BLaER1 treated with 17β-estradiol and CSF1 and Interleukin-3, amounts not matched to agents 10 nM and 100 nM (cell line): ENCODE data around the gene ADCYAP1R1.

ENCODE experiments used
- H3K27ac ChIP-seq, 11 experiments: shearing (Covaris generic); formaldehyde crosslinking; 2 replicates each; pipeline ENCODE4 v1.8.1; 2022
- H3K27me3 ChIP-seq, 11 experiments: shearing (Covaris generic); formaldehyde crosslinking; 2 replicates each; pipeline ENCODE4 v1.8.1; 2022
- H3K36me3 ChIP-seq, 11 experiments: shearing (Covaris generic); formaldehyde crosslinking; 2 replicates each; pipeline ENCODE4 v1.8.1; 2022
- H3K4me1 ChIP-seq, 10 experiments: shearing (Covaris generic); formaldehyde crosslinking; 2 replicates each; pipeline ENCODE4 v1.8.1; 2022
- H3K4me2 ChIP-seq, 11 experiments: shearing (Covaris generic); formaldehyde crosslinking; 2 replicates each; pipeline ENCODE4 v1.8.1; 2022
- H3K4me3 ChIP-seq, 10 experiments: shearing (Covaris generic); formaldehyde crosslinking; 2 replicates each; pipeline ENCODE4 v1.8.1; 2022
- H3K9ac ChIP-seq, 11 experiments: shearing (Covaris generic); formaldehyde crosslinking; 2 replicates each; pipeline ENCODE4 v1.8.1; 2022
- H3K9me3 ChIP-seq, 11 experiments: shearing (Covaris generic); formaldehyde crosslinking; replicated peaks in 1 of 11; 2 replicates each; pipeline ENCODE4 v1.8.1; 2022
- H4K20me1 ChIP-seq, 11 experiments: shearing (Covaris generic); formaldehyde crosslinking; 2 replicates each; pipeline ENCODE4 v1.8.1; 2022
- Cebpa-rat ChIP-seq, 11 experiments: shearing (Covaris generic); IDR thresholded peaks; 2 replicates each; pipeline ENCODE4 v1.8.1; 2022

Gene ADCYAP1R1

DNA sequence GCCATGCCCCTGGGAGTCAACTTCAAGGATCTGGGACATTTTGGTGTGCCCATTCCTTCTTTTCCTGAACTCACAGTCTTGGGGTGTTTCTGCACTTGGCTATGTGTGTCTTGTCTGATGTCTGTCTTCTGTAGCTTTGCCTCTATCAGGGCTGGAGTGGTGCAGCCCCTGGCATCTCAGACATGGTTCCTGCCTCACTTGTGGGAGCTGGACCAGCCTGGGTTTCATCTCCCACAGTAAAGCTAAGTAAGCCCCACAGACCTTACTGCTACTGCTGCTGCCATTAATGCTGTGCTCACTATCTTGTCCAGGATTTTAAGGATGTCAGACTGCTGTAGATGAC, 59.0 kb downstream of the ADCYAP1R1 start:
- TF ChIP-seq Cebpa-rat (IDR thresholded peaks at IDR 0.05) = no peak
- Histone ChIP-seq H3K4me3 (no peak overlapping the region), H3K4me1 (no peaks in the 10 kb centered on the region), H3K9me3 (no peaks in the 10 kb centered on the region), H3K27ac (no peak overlapping the region), H3K27me3 (no peaks in the 10 kb centered on the region), H4K20me1 (peaks cover 0 to 10% (median 0%) of the 10 kb centered on the region in 11 experiments; a peak in 2 of 22 replicates), H3K36me3 (no peaks in the 10 kb centered on the region), H3K4me2 (no peak overlapping the region), H3K9ac (no peak overlapping the region)

DNA sequence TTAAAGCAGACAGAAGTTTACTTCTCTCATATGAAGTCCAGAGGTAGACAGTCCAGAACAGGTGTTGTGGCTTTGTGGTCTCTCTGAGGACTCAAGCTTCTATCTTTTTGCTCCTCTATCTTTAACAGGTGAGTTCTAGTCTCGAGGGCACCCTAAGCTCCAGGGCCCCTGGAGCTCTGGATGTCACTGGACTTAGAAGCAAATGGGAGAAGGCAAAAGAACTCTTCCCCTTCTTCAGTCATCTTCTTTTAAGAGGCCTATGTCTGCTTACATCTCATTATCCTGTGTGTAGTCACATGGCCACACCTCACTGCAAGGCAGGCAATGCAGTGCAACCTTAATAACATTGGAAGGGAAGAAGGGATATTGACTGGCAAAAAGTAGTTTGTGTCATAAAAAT, 61.6 kb downstream of the ADCYAP1R1 start:
- no peak for TF ChIP-seq Cebpa-rat (IDR thresholded peaks at IDR 0.05)
- Histone ChIP-seq H3K27ac (no peak overlapping the region), H4K20me1 (peaks cover 0 to 6% (median 0%) of the 10 kb centered on the region in 11 experiments; a peak in 1 of 22 replicates), H3K9me3 (no peaks in the 10 kb centered on the region), H3K36me3 (no peaks in the 10 kb centered on the region), H3K9ac (no peak overlapping the region), H3K4me1 (no peaks in the 10 kb centered on the region), H3K4me2 (no peak overlapping the region), H3K4me3 (no peak overlapping the region), H3K27me3 (no peaks in the 10 kb centered on the region)

DNA sequence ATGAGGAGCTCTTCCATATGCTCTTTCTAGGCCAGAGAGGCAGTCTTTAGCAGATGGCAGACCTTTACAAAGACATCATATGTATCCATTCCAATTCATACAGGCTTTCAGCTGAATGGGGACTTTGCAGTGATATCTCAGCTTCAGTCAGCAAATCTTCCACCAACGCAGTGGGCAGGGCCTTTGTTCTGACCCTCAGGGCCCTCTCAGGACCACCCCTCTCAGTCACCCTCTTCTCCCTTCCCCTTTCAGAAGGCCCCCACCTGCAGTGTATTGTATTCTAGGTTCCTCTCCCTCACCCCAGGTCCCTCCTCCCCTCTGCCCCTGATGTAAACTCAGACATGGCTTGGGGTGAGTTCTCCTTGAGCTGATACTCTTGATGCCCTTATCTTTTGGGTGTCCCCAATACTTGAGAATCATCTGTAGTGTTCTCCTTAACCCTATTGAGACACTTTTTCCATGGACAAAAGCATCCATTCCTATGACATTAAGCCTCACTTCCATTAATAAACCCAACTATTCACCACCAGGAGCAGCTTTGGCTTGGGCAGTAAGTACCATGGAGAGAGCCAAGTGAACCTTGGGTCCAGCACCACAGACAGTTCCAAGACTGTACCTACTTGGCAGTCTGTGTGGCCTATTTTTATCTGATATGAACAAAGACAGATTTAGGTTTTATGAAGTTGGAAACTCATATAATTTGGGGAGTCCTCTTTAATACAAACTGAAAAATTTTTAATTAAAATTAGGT, 62.7 kb downstream of the ADCYAP1R1 start:
- Histone ChIP-seq H4K20me1 (peaks cover 0 to 6% (median 0%) of the 10 kb centered on the region in 11 experiments; a peak in 1 of 22 replicates), H3K27ac (no peak overlapping the region), H3K4me2 (no peak overlapping the region), H3K9ac (no peak overlapping the region), H3K36me3 (no peaks in the 10 kb centered on the region), H3K4me3 (no peak overlapping the region), H3K4me1 (no peaks in the 10 kb centered on the region), H3K9me3 (no peaks in the 10 kb centered on the region), H3K27me3 (no peaks in the 10 kb centered on the region)
- TF ChIP-seq Cebpa-rat (IDR thresholded peaks at IDR 0.05) = no peak

DNA sequence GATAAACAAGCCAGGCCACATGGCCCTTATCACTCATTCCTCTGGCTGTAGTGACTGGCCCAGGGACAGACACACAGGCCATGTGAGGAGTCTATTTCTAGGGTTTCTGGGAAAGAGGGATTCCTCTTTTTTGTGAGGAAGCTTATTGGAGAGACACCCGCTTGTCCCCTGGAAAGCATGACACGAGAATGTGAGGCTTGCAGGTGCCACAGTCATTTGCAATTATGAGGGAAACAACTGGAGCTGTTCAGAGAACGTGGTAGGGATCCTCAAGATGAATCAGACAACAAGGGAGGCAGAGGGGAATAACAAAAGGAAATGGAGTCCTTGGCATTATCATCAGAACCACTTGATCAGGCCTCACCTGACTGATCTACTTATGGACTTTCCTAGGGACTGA, 64.5 kb downstream of the ADCYAP1R1 start:
- TF ChIP-seq Cebpa-rat (IDR thresholded peaks at IDR 0.05) = no peak
- Histone ChIP-seq H3K9ac (no peak overlapping the region), H3K27me3 (no peaks in the 10 kb centered on the region)

GRCh38 chr7:31119249-31119648, 67.1 kb downstream of the ADCYAP1R1 start:
- no peak for TF ChIP-seq Cebpa-rat (IDR thresholded peaks at IDR 0.05)
- Histone ChIP-seq H3K27ac (no peak overlapping the region), H3K4me2 (no peak overlapping the region), H3K4me3 (no peak overlapping the region), H3K9ac (no peak overlapping the region), H3K4me1 (no peaks in the 10 kb centered on the region), H4K20me1 (0 out of 22 replicates have a peak, but pooled peaks cover 0 to 6% (median 0%) of the 10 kb centered on the region in 11 experiments), H3K9me3 (no peaks in the 10 kb centered on the region), H3K27me3 (no peaks in the 10 kb centered on the region), H3K36me3 (no peaks in the 10 kb centered on the region)

More for the DNA sequence above, 64.5 kb downstream of the ADCYAP1R1 start:
- Histone ChIP-seq H4K20me1 (peaks cover 0 to 6% (median 0%) of the 10 kb centered on the region in 11 experiments; a peak in 1 of 22 replicates), H3K4me3 (no peak overlapping the region), H3K4me2 (no peak overlapping the region), H3K36me3 (no peaks in the 10 kb centered on the region), H3K4me1 (no peaks in the 10 kb centered on the region), H3K9me3 (no peaks in the 10 kb centered on the region), H3K27ac (no peak overlapping the region)

- H3K4me2 ChIP-seq = no peak overlapping the region
- H3K9me3 ChIP-seq = no peaks in the 10 kb centered on the region
- H3K27me3 ChIP-seq = no peaks in the 10 kb centered on the region
- H3K27ac ChIP-seq = no peak overlapping the region
- H3K36me3 ChIP-seq = no peaks in the 10 kb centered on the region
- H3K4me1 ChIP-seq = no peaks in the 10 kb centered on the region
- no peak overlapping the region for H3K4me3 ChIP-seq
- no peak for TF ChIP-seq Cebpa-rat (IDR thresholded peaks at IDR 0.05)
- H4K20me1 ChIP-seq = 0 out of 22 replicates have a peak, but pooled peaks cover 0 to 6% (median 0%) of the 10 kb centered on the region in 11 experiments
- H3K9ac ChIP-seq = no peak overlapping the region
Observed at GRCh38 chr7:31120800-31121513, 68.8 kb downstream of the ADCYAP1R1 start.

GRCh38 chr7:31121601-31122000, 69.5 kb downstream of the ADCYAP1R1 start:
- no peak overlapping the region for H3K27ac ChIP-seq
- no peak overlapping the region for H3K9ac ChIP-seq
- H4K20me1 ChIP-seq = 0 out of 22 replicates have a peak, but pooled peaks cover 0 to 5% (median 0%) of the 10 kb centered on the region in 11 experiments
- no peaks in the 10 kb centered on the region for H3K4me1 ChIP-seq
- no peak overlapping the region for H3K4me3 ChIP-seq
- no peak overlapping the region for H3K4me2 ChIP-seq
- H3K9me3 ChIP-seq = no peaks in the 10 kb centered on the region
- no peaks in the 10 kb centered on the region for H3K27me3 ChIP-seq
- no peak for TF ChIP-seq Cebpa-rat (IDR thresholded peaks at IDR 0.05)
- H3K36me3 ChIP-seq = no peaks in the 10 kb centered on the region

- H3K27ac ChIP-seq = no peak overlapping the region
- TF ChIP-seq Cebpa-rat (IDR thresholded peaks at IDR 0.05) = no peak
- no peak overlapping the region for H3K4me2 ChIP-seq
Observed at GRCh38 chr7:31122649-31123058, 70.5 kb downstream of the ADCYAP1R1 start.

DNA sequence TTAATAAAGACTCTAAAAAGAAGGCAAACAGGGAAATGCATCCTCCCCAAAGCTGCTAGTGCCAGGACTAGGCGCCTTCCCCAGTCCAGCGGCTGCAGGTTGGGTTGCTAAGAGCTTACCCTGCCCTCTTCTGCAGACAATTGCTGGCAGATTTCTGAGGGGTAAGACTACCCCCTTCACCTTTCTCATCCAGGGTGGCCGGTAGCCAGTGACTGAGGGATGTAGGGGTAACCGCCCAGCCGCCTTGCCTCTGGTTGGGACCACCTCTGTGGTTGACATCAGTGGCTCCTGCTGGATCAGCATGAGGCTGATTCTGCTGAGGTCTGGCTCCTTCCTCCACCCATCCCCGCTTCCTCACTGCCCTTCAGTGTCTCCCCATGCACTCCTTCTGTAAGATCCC, 71.2 kb downstream of the ADCYAP1R1 start:
- Histone ChIP-seq H3K36me3 (no peaks in the 10 kb centered on the region), H3K4me2 (no peak overlapping the region), H3K9me3 (no peaks in the 10 kb centered on the region), H3K27ac (no peak overlapping the region), H4K20me1 (no peaks in the 10 kb centered on the region), H3K9ac (no peak overlapping the region), H3K4me3 (no peak overlapping the region), H3K4me1 (no peaks in the 10 kb centered on the region), H3K27me3 (no peaks in the 10 kb centered on the region)
- no peak for TF ChIP-seq Cebpa-rat (IDR thresholded peaks at IDR 0.05)

More at GRCh38 chr7:31122649-31123058, 70.5 kb downstream of the ADCYAP1R1 start:
- Histone ChIP-seq H3K27me3 (no peaks in the 10 kb centered on the region), H3K9me3 (no peaks in the 10 kb centered on the region), H3K4me1 (no peaks in the 10 kb centered on the region), H3K36me3 (no peaks in the 10 kb centered on the region), H3K4me3 (no peak overlapping the region), H4K20me1 (no peaks in the 10 kb centered on the region), H3K9ac (no peak overlapping the region)
